Measurements from ENCODE around the gene MMP27.
A peak's percentile ranks its signal among the peaks of the same experiment; 100 is the strongest.
"Not testable (repeated sequence)": the region's sequence is repeated elsewhere in the genome, so short reads cannot be mapped to it uniquely, and the experiment has no call there.

Gene MMP27, protein sequence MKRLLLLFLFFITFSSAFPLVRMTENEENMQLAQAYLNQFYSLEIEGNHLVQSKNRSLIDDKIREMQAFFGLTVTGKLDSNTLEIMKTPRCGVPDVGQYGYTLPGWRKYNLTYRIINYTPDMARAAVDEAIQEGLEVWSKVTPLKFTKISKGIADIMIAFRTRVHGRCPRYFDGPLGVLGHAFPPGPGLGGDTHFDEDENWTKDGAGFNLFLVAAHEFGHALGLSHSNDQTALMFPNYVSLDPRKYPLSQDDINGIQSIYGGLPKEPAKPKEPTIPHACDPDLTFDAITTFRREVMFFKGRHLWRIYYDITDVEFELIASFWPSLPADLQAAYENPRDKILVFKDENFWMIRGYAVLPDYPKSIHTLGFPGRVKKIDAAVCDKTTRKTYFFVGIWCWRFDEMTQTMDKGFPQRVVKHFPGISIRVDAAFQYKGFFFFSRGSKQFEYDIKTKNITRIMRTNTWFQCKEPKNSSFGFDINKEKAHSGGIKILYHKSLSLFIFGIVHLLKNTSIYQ

DNA sequence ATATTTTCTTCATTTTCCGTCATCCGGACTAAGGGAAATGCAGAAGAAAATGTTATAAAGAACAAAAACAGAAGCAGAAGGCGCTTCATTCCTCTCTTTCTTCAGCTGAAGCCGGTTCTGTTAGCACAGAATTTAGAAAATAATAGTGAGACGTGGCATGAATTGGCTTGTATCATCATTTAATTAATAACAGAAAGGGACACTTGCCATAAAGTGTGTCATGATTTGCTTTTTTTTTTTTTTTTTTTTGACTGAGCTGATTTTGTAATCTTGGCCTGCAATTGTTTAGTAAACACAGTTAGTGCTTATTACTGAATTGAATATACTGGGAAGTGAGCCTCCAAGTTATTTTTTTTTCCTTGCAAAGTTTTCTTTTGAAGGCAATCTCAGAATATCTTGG is at the start of gene MMP27:
MMP27 (minus strand) TSS at position 144 of the 400 bp plus-strand sequence; CDS start at position 89, 55 bp downstream.
- no peak for DNase-seq

DNA sequence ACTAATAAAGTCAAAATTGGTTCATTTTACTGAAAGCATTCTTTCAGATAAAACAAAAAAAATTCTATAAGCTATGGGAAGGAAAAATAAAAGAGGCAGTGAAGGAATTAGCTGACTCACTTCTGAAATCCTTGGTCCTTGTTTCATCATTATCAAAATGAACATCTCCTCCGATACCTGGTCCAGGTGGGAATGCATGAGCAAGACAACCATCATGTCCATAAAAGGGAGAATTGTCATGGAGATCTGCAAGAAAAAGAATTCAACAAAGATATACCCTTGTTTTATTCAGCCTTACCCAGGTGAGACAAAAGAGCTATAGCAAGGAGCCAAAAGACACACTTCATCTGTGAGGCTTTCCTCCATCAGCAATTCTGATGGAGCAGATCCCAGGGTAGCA is 47.7 kb upstream of the MMP27 start:
- DNase-seq = no peak

DNA sequence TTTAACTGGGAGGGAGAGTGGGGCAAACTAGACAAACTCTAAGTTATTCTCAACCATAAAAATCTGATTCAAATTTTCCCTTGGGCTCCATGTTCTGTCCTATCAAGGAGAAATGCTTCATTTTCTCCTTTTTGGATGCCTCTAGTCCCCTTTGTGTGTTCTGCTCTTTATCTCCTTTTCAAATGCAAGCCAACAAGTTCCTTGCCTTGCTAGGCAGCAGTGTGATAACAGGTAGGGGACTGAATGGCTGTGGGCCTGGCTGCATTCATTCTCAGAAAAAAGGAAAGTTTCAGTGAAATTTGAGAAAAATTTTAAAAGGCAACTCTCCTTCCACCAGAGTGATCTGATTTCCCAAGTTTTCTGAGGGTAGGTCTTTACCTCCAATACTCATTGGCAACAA is 46.1 kb upstream of the MMP27 start:
- no peak for DNase-seq

DNA sequence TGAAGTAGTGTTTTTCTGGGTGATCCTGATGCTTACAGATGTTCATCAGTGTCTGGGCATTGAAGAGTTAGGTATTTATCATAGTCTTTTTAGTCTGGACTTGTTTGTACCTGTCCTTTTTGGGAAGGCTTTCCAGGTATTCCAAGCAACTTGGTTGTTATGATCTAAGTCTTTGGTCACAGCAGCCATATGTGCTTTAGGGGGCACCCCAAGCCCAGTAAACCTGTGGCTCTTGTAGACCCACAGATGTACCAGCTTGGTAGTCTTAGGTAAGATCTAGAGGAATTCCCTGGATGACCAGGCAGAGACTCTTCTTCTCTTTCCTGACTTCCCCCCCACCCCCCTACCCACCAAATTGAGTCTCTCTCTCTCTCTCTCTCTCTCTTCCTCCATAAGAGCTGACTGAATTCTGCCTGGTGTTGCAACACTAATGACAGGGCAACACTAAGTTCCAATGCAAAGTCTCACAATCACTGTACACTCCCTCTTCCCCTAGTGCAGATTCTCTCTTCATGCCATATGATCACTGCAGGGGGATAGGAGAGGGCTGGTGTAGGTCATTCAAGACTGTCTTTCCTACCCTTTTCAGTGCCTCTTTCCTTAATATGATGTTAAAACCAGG is 43.6 kb upstream of the MMP27 start:
- no peak for DNase-seq

DNA sequence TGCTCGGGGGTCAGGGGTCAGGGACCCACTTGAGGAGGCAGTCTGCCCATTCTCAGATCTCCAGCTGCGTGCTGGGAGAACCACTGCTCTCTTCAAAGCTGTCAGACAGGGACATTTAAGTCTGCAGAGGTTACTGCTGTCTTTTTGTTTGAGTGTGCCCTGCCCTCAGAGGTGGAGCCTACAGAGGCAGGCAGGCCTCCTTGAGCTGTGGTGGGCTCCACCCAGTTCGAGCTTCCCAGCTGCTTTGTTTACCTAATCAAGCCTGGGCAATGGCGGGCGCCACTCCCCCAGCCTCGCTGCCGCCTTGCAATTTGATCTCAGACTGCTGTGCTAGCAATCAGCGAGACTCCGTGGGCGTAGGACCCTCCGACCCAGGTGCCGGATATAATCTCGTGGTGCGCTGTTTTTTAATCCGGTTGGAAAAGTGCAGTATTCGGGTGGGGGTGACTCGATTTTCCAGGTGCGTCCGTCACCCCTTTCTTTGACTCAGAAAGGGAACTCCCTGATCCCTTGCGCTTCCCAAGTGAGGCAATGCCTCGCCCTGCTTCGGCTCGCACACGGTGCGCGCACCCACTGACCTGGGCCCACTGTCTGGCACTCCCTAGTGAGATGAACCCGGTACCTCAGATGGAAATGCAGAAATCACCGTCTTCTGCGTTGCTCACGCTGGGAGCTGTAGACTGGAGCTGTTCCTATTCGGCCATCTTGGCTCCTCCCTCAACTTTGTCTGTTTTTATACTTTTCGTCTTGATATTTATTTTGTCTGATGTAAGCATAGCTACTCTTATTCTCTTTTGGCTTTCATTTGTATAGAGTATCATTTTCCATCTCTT is 41.4 kb upstream of the MMP27 start:
- DNase-seq = not testable (repeated sequence)

DNA sequence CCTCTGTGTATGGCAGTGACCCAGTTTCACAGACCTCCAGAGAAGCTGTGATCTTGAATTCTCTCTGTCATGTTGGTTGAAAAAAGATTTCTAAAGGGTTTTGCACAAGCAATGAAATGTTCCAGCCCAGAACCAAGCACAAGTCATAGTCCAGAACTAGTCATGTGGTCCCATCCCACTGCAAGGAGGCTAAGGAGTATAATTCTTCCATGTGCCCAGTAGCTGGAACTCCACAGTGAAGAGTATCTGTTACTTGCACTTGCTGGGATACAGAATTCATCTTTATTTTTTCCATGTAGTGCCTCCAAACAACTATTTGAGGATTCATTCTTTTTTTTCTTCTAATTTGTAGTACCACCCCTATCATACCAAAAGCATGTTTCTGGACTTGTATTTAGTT is 29.1 kb upstream of the MMP27 start:
- DNase-seq = no peak

DNA sequence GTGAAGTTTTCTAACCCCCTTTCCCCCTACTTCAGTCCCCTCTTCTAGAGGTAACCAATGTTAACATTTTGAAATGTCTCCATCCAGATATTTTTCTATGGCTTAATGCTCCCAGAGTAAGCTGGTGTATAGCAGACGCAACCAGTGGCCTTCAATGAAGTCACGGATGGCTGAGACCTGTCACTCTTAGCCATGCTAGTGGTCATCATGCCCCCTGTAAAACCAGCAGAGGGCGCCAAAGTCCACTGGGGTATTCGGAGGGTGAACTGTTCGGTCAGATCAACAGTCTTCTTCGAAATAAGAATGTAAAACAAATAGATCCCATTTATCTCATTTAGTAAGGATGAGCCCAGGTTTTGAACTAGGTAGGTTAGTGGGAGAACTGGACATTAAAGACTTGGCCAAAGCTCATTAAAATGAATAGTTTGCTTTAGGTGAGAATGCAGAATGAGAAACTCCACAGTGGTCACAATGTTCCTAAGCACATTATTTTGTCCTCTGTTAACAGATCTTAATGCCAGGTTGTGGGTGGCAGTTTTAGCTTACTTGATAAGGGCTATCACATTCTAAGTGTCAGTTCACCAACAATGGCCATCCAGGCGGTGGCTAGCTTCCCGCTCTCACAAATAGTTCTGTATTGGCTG is 27.8 kb upstream of the MMP27 start:
- peak in 1 of 2 donors; percentile 12 for DNase-seq

DNA sequence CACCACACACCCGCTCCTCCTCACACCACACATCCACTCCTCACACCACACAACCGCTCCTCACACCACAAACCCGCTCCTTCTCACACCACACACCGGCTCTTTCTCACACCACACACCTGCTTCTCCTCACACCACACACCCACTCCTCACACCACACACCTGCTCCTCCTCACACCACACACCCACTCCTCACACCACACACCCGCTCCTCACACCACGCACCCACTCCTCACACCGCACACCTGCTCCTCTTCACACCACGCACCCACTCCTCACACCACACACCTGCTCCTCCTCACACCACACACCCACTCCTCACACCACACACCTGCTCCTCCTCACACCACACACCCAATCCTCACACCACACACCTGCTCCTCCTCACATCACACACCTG is 25.4 kb upstream of the MMP27 start:
- DNase-seq = not testable (repeated sequence)

DNA sequence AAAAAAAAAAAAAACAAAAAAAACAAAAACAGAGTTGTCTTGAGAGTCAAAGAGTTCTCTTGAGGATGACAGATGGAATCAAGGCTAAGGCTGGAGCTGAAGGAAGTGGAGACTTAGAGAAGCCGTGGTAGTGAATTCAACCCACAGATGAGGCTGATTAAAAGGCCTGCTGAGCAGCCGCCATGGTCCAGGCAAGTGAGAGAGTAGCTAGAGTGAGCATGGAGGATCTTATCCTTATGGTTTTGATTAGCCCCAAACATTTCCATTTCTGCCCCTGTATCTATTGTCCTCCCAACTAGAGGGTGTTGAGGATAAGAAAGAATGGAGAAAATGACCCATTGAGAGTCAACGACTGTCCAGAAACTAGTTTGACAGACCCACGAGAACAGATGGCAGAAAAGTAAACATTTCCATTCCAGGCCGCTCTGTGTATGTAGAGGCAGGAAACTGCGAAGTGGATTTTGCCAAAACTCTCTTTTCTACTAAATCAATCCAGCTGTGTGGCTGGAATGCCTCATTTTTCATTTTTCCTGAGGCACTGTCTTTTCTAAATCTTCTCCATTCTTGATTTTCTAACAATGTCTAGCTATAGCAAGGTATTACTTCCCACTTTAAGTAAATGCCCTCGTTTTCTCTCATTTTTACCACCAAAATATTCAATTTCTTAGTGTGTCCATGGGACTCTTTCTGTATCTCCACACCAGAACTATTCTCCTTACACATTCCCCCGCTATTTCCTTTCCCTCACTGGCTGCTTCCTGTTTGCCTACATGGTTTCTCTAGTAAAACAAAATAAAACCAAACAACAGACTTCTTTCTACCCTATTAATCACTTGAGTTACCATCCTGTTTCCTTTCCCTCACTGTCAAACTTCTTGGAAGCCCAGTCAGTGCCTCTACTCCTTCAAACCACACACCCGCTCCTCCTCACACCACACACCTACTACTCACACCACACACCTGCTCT is 24.6 kb upstream of the MMP27 start:
- no peak for DNase-seq

DNA sequence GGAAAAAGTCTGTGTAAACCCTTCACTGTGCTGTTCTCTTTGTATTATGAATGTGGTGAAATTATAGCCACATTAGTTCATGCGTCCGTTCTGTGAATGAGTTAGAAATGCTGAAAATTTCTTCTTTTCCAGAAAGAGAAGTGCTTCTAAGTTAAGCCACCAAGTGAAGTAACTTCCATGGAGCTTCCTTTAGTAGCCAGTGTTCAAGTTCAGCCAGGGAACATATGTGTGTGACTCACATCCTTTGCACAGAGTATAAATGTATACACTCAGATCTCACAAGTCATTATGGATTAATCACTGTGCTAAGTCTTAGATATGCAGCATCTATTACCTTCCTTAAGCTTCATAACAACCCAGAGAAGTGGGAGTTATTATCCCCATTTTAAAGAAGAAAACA is 22.3 kb upstream of the MMP27 start:
- DNase-seq = no peak

DNA sequence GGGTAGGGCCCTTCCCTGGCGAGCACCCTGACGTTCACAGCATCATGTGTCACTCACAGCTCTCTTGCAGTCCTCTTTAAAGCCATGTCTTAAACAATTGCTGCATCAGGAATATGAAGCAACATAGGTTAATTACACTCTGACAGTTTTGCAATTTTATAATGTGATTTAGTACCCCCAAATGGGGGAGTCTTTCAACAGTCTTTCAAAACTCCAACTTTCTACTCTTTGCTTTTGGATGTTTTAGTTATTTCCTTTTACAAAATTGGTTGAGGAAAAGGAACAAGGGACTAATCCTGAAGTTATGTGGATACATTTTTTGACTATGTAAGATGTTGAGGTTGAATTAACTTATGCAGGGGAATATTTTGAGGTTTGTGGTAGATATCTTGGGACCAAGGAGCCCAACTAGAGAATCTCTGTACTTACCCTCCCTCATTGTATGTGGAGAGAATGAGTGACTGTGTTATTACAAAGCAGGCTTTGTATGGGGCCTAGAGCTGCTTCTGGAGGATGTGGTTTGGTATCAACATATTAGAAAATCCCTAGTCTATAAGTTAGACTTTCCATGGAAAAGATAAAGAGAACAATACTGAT is 19.4 kb upstream of the MMP27 start, which contains the start of gene MMP8:
MMP8 (minus strand) TSS at position 51 of the 597 bp plus-strand sequence. CDS start 99 bp downstream, outside the sequence.
- DNase-seq = no peak

DNA sequence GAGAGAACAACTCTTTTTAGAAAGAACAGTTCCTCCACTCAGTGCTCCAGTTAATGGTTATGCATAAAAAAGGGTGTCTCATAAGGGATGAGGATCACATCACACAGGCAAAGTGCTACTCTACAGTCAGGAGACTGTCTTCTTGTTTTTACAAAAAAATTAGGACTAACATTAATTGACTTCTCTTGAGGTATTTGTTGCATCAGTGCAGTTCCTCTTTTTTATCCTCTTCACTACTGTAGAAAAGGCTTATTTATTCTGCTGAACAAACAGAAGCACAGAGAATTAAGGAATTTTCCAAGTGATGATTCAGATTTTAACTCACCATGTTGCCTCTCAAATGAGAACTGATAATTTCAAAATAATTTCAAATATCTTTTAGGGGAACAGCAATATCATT is 17.3 kb upstream of the MMP27 start:
- no peak for DNase-seq

DNA sequence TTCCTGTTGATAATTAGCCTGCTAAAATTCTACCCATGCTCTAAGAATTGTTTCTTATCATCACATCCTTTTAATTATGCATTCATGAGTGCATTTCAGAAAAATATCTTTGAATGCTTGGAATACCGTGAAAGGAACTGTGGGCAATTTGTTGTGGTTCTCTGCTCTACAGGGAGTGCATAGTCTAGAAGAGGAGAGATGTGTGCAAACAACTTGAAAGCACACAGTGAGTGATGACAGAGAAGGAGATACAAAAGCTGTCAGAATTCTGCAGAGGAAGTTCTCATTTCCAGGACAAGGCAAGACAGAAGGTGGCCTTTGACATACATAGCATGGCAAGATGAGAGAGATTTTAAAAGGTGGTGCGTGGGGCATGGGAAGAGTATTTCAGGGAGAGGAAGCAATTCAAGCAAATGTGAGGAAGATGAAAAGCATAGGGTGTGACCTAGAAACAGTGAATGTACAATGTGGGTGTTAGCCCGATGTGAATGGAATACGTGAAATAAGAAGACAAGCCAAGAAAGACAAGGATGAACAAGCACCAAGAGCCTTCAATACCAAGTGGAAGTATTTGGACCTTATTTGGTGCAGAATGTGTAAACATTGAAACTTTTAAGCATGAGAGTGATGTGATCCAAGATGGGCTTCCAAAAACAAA is 14.2 kb upstream of the MMP27 start:
- DNase-seq = no peak

DNA sequence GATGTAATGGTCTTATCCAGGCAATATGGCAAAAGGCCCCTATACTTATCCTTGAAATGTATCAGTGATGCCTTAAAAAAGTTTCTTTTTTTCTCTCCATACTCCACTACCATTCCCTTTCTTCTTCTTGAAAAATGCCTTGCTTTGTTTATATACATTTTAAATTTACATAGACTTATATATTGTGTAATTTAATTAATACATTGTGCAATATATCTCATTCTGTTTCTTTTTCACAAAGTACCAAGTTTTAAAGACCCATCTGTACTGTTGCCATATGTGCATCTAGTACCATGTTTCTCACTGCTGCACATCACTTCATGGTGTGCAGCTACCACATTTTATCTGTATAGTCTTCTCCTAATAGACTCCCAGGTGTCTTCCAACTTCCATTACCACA is 11.7 kb upstream of the MMP27 start:
- no peak for DNase-seq

DNA sequence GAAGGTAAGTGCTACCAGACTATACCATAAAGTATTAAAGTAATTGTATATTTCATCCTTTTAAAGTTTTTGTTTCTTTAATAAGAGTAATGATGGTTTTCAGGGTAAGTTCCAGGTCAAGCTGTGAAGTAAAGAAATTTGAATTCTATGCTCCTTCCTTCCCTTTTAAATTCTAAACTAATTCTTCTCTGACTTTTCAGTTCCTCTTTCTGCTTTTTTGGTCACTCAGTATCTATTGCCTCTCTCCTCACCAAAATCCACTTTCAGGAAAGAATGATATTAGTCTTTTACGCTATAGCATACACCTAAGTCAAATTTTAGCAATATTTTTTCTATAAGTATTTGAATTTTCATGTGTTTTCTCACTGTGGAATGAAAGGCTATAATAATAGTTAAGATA is 11.0 kb upstream of the MMP27 start:
- no peak for DNase-seq

DNA sequence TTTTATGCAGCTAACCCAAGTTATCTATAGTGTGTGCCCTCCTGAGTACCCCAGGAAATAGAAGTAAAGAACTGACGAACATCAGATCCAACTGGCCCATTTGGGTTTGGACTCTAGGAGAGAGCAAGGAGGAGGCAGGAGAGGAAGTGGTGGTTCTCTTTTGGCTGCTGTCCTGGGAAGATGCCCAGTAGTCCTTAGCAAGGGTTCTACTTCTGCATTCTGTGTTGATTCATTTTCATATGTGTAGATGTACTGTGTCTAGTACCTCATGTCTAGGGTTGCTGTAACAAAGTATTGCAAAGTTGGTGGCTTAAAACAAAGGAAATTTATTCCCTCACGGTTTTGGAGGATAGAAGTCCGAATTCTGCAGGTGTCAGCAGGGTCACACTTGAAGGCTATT is 6.6 kb upstream of the MMP27 start:
- no peak for DNase-seq

DNA sequence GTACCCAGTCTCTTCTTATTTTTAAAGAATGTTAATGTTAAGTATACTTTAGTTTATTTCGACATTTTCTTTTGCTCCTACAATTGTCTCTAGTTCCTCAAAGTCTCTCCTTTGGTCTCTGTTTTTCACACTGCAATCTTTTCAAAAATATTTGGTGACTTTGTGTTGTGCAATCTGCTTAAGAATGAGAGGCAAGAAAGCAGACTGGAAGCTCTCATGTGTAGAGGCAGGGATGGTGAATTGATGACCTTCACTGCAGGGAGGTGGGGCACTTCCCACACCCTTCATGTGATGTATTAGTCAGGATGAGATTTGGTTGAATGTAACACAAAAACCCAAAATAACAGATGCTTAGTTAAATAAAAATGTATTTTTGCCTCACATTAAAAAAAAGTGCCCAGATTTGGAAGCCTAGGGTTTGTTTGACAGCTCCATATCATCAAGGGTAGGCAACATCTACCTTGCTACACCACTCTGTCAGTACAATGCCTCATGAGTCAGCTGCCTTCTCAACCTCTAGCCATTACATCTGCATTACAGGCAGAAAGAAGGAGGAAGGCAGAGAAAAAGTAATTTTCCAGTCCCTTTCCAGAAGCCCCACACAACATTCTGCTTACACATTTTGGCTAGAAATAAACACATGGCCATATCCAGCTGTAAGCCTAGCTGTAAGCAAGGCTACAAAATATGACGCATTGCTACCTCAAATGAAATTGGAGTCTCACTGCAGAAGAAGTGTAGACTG is 3.8 kb upstream of the MMP27 start:
- no peak for DNase-seq

DNA sequence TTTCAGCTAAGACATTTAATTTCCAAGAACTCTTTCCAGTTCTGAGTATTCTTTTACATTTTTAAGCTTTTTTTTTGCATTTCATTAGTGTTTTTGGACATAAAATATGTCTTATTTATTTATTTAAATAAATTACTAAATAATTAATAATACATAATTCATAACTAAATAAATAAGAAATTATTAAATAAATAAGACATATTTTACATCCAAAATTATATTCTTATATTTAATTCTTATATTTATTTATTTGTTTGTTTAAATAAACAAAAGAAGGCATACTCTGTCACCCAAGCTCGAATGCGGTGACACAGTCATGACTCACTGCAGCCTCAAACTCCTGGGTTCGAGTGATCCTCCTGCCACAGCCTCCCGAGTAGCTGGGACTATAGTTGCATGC is 3.1 kb upstream of the MMP27 start:
- DNase-seq = no peak

DNA sequence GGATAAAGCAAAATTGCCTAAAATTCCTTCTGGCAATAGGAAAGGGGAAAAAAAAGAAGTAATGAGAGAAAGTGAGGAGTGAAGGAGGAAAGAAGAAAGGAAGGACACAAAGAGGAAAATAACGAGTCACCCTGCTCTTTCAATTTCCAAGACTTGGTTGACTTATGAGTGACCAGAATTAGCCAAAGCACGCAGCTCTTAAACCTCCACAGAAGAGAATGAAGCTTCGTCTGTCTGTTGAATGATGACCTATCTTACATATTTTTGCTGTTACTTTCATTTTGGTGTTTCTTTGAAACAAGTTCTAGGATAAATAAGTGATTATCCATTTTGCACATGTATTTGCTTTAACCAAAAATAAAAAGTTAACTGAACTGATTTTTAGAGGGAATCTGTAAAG is 728 bp downstream of the MMP27 start:
- no peak for DNase-seq

Data from activated CD4-positive, alpha-beta T cell treated with anti-CD3 and anti-CD28 coated beads for 4 hours (primary cell).